Panc1 (cell line): ENCODE results near the gene CHSY3. TPM values are rescaled to one million over a fixed set of nuclear protein-coding genes. Genes with fewer than 3 reads are reported as not detected.

ENCODE experiments used
- ATAC-seq: fragments of 200-7000 bp; cut with Tn5 transposase; 2 replicates; pipeline ENCODE4 v1.9.1; 2020; ENCODE audit warnings: mild to moderate bottlenecking, moderate library complexity
- BruUV-seq: library from RNA; stranded (reverse); fragments of 400-500 nt; replicated peaks from 2 replicates; lab custom pipeline; 2021; lab: Mats Ljungman, UMichigan
- CTCF ChIA-PET: fragments of 300-600 bp; sonication (Branson Sonifier 250); formaldehyde crosslinking; loops from one replicate; lab custom pipeline; 2022; ENCODE audit warnings: antibody characterized with exemption; lab: Charles Lee
- POLR2A ChIA-PET: fragments of 300-600 bp; sonication (Branson Sonifier 250); formaldehyde crosslinking; loops from one replicate; lab custom pipeline; 2022; ENCODE audit warnings: antibody characterized with exemption; lab: Charles Lee
- DNase-seq: peaks from one replicate; pipeline ENCODE4 v3.0.0-alpha.2; 2010; ENCODE audit warnings: low read depth, low spot score
- H3K27ac ChIP-seq: 2 replicates; pipeline ENCODE4 v1.5.1; 2011; ENCODE audit warnings: mild to moderate bottlenecking, low read length, inconsistent platforms
- H3K27me3 ChIP-seq: fragments of 200-500 bp; sonication (Bioruptor generic); 2 replicates; pipeline ENCODE4 v1.6.0; 2014; ENCODE audit warnings: low read length, inconsistent platforms; ENCODE audit not compliant: control insufficient read depth, insufficient read depth
- H3K36me3 ChIP-seq: fragments of 200-500 bp; sonication (Bioruptor generic); 2 replicates; pipeline ENCODE4 v1.5.1; 2014; ENCODE audit warnings: inconsistent platforms, mild to moderate bottlenecking, low read length, moderate library complexity; ENCODE audit not compliant: control insufficient read depth, insufficient read depth
- H3K4me1 ChIP-seq: 2 replicates; pipeline ENCODE4 v1.5.1; 2011; ENCODE audit warnings: inconsistent platforms, mild to moderate bottlenecking, low read length, moderate library complexity; ENCODE audit not compliant: control insufficient read depth, insufficient read depth
- H3K4me3 ChIP-seq, 2 experiments: 2 replicates each; pipeline ENCODE4 v1.5.1; 2011 to 2012; ENCODE audit warnings: low read depth in 2 of 2, low read length in 2 of 2, mild to moderate bottlenecking in 2 of 2, inconsistent platforms in 1 of 2, moderate library complexity in 1 of 2
- H3K9me3 ChIP-seq: fragments of 200-500 bp; sonication (Bioruptor generic); 2 replicates; pipeline ENCODE4 v1.5.1; 2014; ENCODE audit warnings: low read depth, mild to moderate bottlenecking, inconsistent platforms, low read length, moderate library complexity; ENCODE audit not compliant: control insufficient read depth, insufficient read depth
- POLR2AphosphoS5 ChIP-seq: IDR thresholded peaks from 2 replicates; pipeline ENCODE4 v1.6.1; 2012; ENCODE audit warnings: mild to moderate bottlenecking, low read depth, low read length, moderate library complexity
- SIN3A ChIP-seq: IDR thresholded peaks from 2 replicates; pipeline ENCODE4 v1.6.1; 2012; ENCODE audit warnings: low read depth, mild to moderate bottlenecking, low read length, moderate library complexity, borderline replicate concordance; ENCODE audit not compliant: insufficient read depth
- TCF7L2 ChIP-seq: IDR thresholded peaks from 2 replicates; pipeline ENCODE4 v1.6.1; 2011; ENCODE audit warnings: mild to moderate bottlenecking, low read depth, low read length, inconsistent platforms
- in situ Hi-C: cut with HindIII; loops from 2 replicates; pipeline ENCODE4 v1.10.0; 2016; ENCODE audit warnings: low sequenced_read_pairs, low pct_unique_long_range_greater_than_20kb
- intact Hi-C: fragments of 100-400 bp; cut with micrococcal nuclease; formaldehyde crosslinking; loops from one replicate; pipeline ENCODE4 v1.10.0; 2022; ENCODE audit not compliant: unreplicated experiment
- total RNA-seq: library from RNA; stranded (reverse); gene quantifications from one replicate; pipeline ENCODE4 v1.2.1, GENCODE V29; 2021; ENCODE audit not compliant: unreplicated experiment
- TF ChIP-seq, protein P1 (sequence below): fragments of 450-650 bp; IDR thresholded peaks from 2 replicates; pipeline ENCODE4 v1.5.1; 2017; ENCODE audit warnings: mild to moderate bottlenecking
- TF ChIP-seq, protein P2 (sequence below), 2 experiments: IDR thresholded peaks; 2 replicates each; pipeline ENCODE4 v1.6.1; 2011 to 2012; ENCODE audit warnings: low read depth in 2 of 2, control low read depth in 1 of 2, low read length in 1 of 2, mild to moderate bottlenecking in 1 of 2, moderate library complexity in 1 of 2; ENCODE audit not compliant: insufficient read depth in 1 of 2

Gene CHSY3
- total RNA-seq, 1 experiment from 2014 or later: not detected

DNA sequence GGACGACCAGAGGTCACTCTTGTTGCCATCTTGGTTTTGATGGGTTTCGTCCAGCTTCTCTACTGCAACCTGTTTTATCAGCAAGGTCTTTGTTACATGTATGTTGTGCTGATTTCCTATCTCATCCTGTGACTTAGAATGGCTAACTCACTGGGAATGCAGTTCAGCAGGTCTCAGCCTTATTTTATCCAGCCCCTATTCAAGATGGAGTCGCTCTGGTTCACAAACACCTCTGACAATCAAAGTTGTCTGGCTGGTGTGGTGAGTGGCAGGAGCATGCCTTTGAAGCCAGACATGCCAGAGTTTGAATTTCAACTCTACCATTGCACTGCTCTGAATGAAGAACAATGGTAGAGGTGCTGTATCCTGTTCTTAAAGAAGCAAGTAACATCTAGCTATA lies 253.8 kb downstream of the CHSY3 start:
- ChIA-PET POLR2A (no interaction called here), CTCF (no interaction called here)
- Histone ChIP-seq H3K4me3 (no peak overlapping the region), H3K4me1 (no peaks in the 10 kb centered on the region), H3K9me3 (no peaks in the 10 kb centered on the region), H3K27ac (no peak overlapping the region), H3K36me3 (no peaks in the 10 kb centered on the region), H3K27me3 (no peaks in the 10 kb centered on the region)
- ATAC-seq (no peak), DNase-seq (no peak)
- intact Hi-C loops: no loop called here
- in situ Hi-C loops: no loop called here
- TF ChIP-seq, protein P1, sequence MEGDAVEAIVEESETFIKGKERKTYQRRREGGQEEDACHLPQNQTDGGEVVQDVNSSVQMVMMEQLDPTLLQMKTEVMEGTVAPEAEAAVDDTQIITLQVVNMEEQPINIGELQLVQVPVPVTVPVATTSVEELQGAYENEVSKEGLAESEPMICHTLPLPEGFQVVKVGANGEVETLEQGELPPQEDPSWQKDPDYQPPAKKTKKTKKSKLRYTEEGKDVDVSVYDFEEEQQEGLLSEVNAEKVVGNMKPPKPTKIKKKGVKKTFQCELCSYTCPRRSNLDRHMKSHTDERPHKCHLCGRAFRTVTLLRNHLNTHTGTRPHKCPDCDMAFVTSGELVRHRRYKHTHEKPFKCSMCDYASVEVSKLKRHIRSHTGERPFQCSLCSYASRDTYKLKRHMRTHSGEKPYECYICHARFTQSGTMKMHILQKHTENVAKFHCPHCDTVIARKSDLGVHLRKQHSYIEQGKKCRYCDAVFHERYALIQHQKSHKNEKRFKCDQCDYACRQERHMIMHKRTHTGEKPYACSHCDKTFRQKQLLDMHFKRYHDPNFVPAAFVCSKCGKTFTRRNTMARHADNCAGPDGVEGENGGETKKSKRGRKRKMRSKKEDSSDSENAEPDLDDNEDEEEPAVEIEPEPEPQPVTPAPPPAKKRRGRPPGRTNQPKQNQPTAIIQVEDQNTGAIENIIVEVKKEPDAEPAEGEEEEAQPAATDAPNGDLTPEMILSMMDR: no peak
- no TSS peak for BruUV-seq

DNA sequence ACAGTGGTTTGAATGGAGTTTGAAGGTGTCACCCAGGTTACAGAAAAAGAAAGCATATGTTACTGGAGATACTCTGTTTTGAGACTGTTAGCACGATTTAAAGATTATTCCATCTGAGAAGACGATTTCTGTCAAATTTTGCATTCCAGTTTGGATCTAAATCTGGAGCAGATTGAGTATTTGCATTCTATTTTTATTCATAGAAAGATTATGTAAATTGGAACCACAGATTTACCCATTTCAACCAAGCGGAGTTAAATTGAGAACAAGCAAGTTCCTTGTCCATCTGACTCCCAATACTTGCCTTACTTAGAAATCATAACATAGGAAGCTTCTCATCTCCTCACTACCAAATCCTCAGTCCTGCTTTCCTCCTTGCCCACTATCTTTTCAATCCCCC lies 255.7 kb downstream of the CHSY3 start:
- no TSS peak for BruUV-seq
- H3K27ac ChIP-seq: no peak overlapping the region
- TF ChIP-seq, protein P2, sequence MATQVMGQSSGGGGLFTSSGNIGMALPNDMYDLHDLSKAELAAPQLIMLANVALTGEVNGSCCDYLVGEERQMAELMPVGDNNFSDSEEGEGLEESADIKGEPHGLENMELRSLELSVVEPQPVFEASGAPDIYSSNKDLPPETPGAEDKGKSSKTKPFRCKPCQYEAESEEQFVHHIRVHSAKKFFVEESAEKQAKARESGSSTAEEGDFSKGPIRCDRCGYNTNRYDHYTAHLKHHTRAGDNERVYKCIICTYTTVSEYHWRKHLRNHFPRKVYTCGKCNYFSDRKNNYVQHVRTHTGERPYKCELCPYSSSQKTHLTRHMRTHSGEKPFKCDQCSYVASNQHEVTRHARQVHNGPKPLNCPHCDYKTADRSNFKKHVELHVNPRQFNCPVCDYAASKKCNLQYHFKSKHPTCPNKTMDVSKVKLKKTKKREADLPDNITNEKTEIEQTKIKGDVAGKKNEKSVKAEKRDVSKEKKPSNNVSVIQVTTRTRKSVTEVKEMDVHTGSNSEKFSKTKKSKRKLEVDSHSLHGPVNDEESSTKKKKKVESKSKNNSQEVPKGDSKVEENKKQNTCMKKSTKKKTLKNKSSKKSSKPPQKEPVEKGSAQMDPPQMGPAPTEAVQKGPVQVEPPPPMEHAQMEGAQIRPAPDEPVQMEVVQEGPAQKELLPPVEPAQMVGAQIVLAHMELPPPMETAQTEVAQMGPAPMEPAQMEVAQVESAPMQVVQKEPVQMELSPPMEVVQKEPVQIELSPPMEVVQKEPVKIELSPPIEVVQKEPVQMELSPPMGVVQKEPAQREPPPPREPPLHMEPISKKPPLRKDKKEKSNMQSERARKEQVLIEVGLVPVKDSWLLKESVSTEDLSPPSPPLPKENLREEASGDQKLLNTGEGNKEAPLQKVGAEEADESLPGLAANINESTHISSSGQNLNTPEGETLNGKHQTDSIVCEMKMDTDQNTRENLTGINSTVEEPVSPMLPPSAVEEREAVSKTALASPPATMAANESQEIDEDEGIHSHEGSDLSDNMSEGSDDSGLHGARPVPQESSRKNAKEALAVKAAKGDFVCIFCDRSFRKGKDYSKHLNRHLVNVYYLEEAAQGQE (IDR thresholded peaks at IDR 0.05; ENCODE audit: insufficient read depth in 1 of 2, low read depth in 2 of 2, low read length in 1 of 2): no peak
- TF ChIP-seq SIN3A: no peak
- TF ChIP-seq TCF7L2: no peak
- TF ChIP-seq POLR2AphosphoS5: no peak
- TF ChIP-seq, protein P1: no peak
- H3K27me3 ChIP-seq: no peaks in the 10 kb centered on the region
- H3K4me3 ChIP-seq: no peak overlapping the region
- H3K9me3 ChIP-seq: no peaks in the 10 kb centered on the region
- in situ Hi-C loops (no loop called here), intact Hi-C loops (no loop called here)
- CTCF ChIA-PET: no interaction called here
- H3K4me1 ChIP-seq: no peaks in the 10 kb centered on the region
- no peak for ATAC-seq
- H3K36me3 ChIP-seq: no peaks in the 10 kb centered on the region
- POLR2A ChIA-PET: no interaction called here
- no peak for DNase-seq

DNA sequence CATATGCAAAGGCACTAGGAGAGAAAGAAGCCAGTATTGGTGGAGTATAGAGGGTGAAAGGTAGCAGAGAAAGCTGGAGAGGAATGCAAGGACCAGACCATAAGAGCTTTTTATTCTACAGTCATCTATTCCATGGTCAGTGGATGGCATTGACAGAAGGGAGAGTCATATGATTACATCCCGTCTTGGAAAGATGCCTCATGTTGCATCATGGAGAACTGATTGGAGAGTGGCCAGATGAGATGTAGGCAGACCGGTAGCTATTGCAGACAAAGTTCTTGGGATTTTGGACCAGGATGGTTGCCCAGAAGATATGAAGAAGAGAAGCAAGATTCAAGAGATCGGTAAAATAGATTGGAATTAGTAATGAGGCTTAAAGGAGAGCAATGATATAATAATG lies 260.7 kb downstream of the CHSY3 start:
- CTCF ChIA-PET: no interaction called here
- DNase-seq (no peak), ATAC-seq (no peak)
- intact Hi-C loops: no loop called here
- Histone ChIP-seq H3K4me1 (no peaks in the 10 kb centered on the region), H3K27ac (no peak overlapping the region), H3K36me3 (no peaks in the 10 kb centered on the region), H3K27me3 (no peaks in the 10 kb centered on the region), H3K4me3 (no peak overlapping the region), H3K9me3 (no peaks in the 10 kb centered on the region)
- BruUV-seq: no TSS peak
- TF ChIP-seq SIN3A (no peak), TCF7L2 (no peak), POLR2AphosphoS5 (no peak)
- TF ChIP-seq, protein P2 (IDR thresholded peaks at IDR 0.05; ENCODE audit: insufficient read depth in 1 of 2, low read depth in 2 of 2, low read length in 1 of 2): no peak
- TF ChIP-seq, protein P1: no peak
- POLR2A ChIA-PET: no interaction called here
- in situ Hi-C loops: no loop called here
